ENCODE measurements around the gene PFKFB3.

GRCh38 chr10:6202684-6203330 lies at the start of gene PFKFB3:
- TF ChIP-seq FOXK1 (CRISPR knock-in tag; IDR thresholded peaks at IDR 0.05; ENCODE audit: borderline replicate concordance, low read depth) (peak; percentile 39; the same call in 1 of the 2 replicates), HIVEP1 (CRISPR knock-in tag; IDR thresholded peaks at IDR 0.05) (no peak), PREB (CRISPR knock-in tag; IDR thresholded peaks at IDR 0.05) (no peak)
